ENCODE results near the gene NSD1. TPM values are rescaled to one million over a fixed set of nuclear protein-coding genes. Genes with fewer than 3 reads are reported as not detected.

Gene NSD1
- total and polyA plus RNA-seq, 10 of the 15 experiments (the other 5 are each of a cell fraction or from before 2014, with no cell fraction given), result 7.0 to 57.9 (median 30.4) TPM

- ChIA-PET POLR2A (interaction anchor here (0.6 to 2.3 kb wide), 9 partner anchors 8 to 281 kb away, joined by 3 to 7 read pairs (median 3); partner anchors contain the start of genes DOK3, PRELID1, RAB24 and RGS14), CTCF (interaction anchor here (0.5 to 3.5 kb wide), 18 partner anchors 11 to 240 kb away, joined by 3 to 13 read pairs (median 5); no protein-coding TSS in a partner anchor), RAD21 (ENCODE audit: unreplicated experiment) (interaction anchor here (0.9 to 2.3 kb wide), 12 partner anchors 10 to 665 kb away, joined by 3 to 12 read pairs (median 3); partner anchors contain the start of genes LMAN2 and TSPAN17), SMC1A (ENCODE audit: uncharacterized antibody, unreplicated experiment) (interaction anchor here (1.1 to 4.9 kb wide), 6 partner anchors 11 to 78 kb away, joined by 3 to 26 read pairs (median 4); no protein-coding TSS in a partner anchor)
- in situ Hi-C loops (cut with MboI), result no loop called here
- intact Hi-C loops (cut with micrococcal nuclease; ENCODE audit: unreplicated experiment), result loop anchor here (5.0 kb wide), 2 partner anchors 50 to 190 kb away; no protein-coding TSS in a partner anchor
- H2AFZ ChIP-seq (ENCODE audit: control insufficient read depth, low read depth, low read length), result peak within 1 kb of the TSS; percentile 66
- peak within 1 kb of the TSS; percentile 93 for H3K4me3 ChIP-seq
- no peaks in the 10 kb centered on the region for H3K9me3 ChIP-seq (replicated peaks; ENCODE audit: control insufficient read depth, insufficient read depth, low read length)
- 1% methylated on average over 68 of the region's 78 CpGs for WGBS (ENCODE audit: insufficient coverage, insufficient replicate concordance, low lambda C conversion rate, missing lambda C conversion rate)
- no peaks in the 10 kb centered on the region for H4K20me1 ChIP-seq (ENCODE audit: control insufficient read depth, insufficient read depth)
- peaks cover 17% of the 10 kb centered on the region for H3K4me1 ChIP-seq (ENCODE audit: control insufficient read depth, insufficient read depth, low read length)
- H3K27ac ChIP-seq (ENCODE audit: control insufficient read depth, insufficient read depth), result peak within 1 kb of the TSS; percentile 92
- FAIRE-seq (peak; percentile 93), ATAC-seq (peak; percentile 89), DNase-seq (ENCODE audit: low read depth, low spot score) (peak; percentile 76)
- no peaks in the 10 kb centered on the region for H3K27me3 ChIP-seq (replicated peaks in 1 of 2; ENCODE audit: control insufficient read depth in 2 of 2, insufficient read depth in 2 of 2, low read length in 1 of 2)
- H3K4me2 ChIP-seq (ENCODE audit: control insufficient read depth, insufficient read depth), result peak within 1 kb of the TSS; percentile 96
- H3K9ac ChIP-seq (ENCODE audit: control insufficient read depth, insufficient read depth, low read length), result peak within 1 kb of the TSS; percentile 89
- peaks cover 4% of the 10 kb centered on the region for H3K79me2 ChIP-seq (ENCODE audit: control insufficient read depth, insufficient read depth, low read length)
- H3K36me3 ChIP-seq (ENCODE audit: control insufficient read depth in 2 of 2, insufficient read depth in 2 of 2, low read length in 1 of 2), result peaks cover 0 to 6% of the 10 kb centered on the region in 2 experiments; a peak in 3 of 4 replicates
- no TSS peak for BruUV-seq (replicated peaks)
- peak; percentile 87 for TF ChIP-seq FOXK2 (IDR thresholded peaks at IDR 0.05)
- no peak for TF ChIP-seq RAD21 (IDR thresholded peaks at IDR 0.05; ENCODE audit: insufficient read depth, low read depth, low read length)
- peak; percentile 97 for TF ChIP-seq NFYB (IDR thresholded peaks at IDR 0.05; ENCODE audit: insufficient read depth, low read depth, low read length)
- no peak for TF ChIP-seq ZNF217 (IDR thresholded peaks at IDR 0.05)
- TF ChIP-seq, protein P1, sequence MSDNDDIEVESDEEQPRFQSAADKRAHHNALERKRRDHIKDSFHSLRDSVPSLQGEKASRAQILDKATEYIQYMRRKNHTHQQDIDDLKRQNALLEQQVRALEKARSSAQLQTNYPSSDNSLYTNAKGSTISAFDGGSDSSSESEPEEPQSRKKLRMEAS (IDR thresholded peaks at IDR 0.05; ENCODE audit: low read depth, low read length), result peak; percentile 96
- TF ChIP-seq SMARCA5 (IDR thresholded peaks at IDR 0.05), result peak; percentile 58; the same call in 1 of the 2 replicates
- no peak for TF ChIP-seq SMC3 (IDR thresholded peaks at IDR 0.05; ENCODE audit: borderline replicate concordance, low read length)
- peak; percentile 69 for TF ChIP-seq FOXM1 (IDR thresholded peaks at IDR 0.05; ENCODE audit: low read depth, low read length)
- 0 out of 2 replicates have a peak, but pooled peaks have one; percentile 37 for TF ChIP-seq POLR2AphosphoS2 (IDR thresholded peaks at IDR 0.05; ENCODE audit: low read depth, low read length)
- TF ChIP-seq MYC (IDR thresholded peaks at IDR 0.05; ENCODE audit: insufficient read depth, insufficient read length, insufficient replicate concordance, low read length, severe bottlenecking), result peak; percentile 68
- peak; percentile 78 for TF ChIP-seq SP1 (IDR thresholded peaks at IDR 0.05; ENCODE audit: low read depth, low read length)
- TF ChIP-seq RELA (IDR thresholded peaks at IDR 0.05; ENCODE audit: borderline replicate concordance, partially characterized antibody), result no peak
- peak; percentile 19; the same call in 1 of the 2 replicates for TF ChIP-seq POLR2AphosphoS5 (IDR thresholded peaks at IDR 0.05; ENCODE audit: low read length)
- 0 out of 2 replicates have a peak, but pooled peaks have one; percentile 6 for TF ChIP-seq YY1 (IDR thresholded peaks at IDR 0.05; ENCODE audit: low read depth, low read length)
- TF ChIP-seq TCF3 (IDR thresholded peaks at IDR 0.05; ENCODE audit: borderline replicate concordance, insufficient read depth, low read depth, low read length), result 0 out of 2 replicates have a peak, but pooled peaks have one; percentile 6
- peak; percentile 81 for TF ChIP-seq CREB1 (IDR thresholded peaks at IDR 0.05; ENCODE audit: low read depth)
- TF ChIP-seq RB1 (IDR thresholded peaks at IDR 0.05; ENCODE audit: borderline replicate concordance), result peak; percentile 35; the same call in 1 of the 2 replicates
- peak; percentile 74 to 91 for TF ChIP-seq BHLHE40 (IDR thresholded peaks at IDR 0.05; ENCODE audit: borderline replicate concordance in 1 of 2, low read depth in 2 of 2, low read length in 1 of 2)
- peak; percentile 5; the same call in 1 of the 2 replicates for TF ChIP-seq HCFC1 (IDR thresholded peaks at IDR 0.05; ENCODE audit: low read length)
- peak; percentile 96 for TF ChIP-seq SIN3A (IDR thresholded peaks at IDR 0.05; ENCODE audit: low read depth, low read length)
- TF ChIP-seq GABPA (IDR thresholded peaks at IDR 0.05; ENCODE audit: low read depth), result no peak
- TF ChIP-seq POLR2A (IDR thresholded peaks at IDR 0.05; ENCODE audit: low read depth, low read length), result peak; percentile 78
- TF ChIP-seq PAX8 (IDR thresholded peaks at IDR 0.05), result no peak
- peak in 1 of 2 experiments; percentile 76; a peak in 2 of 3 replicates for TF ChIP-seq EGR1 (IDR thresholded peaks at IDR 0.05; ENCODE audit: borderline replicate concordance in 1 of 2, low read depth in 2 of 2, low read length in 2 of 2)
Observed at GRCh38 chr5:177311723-177312648, 178.4 kb downstream of the NSD1 start, which contains the start of gene MXD3. Gene MXD3, minus strand, starts transcription at chr5:177311898. Its CDS starts 68 bp downstream, at chr5:177311830.
